HepG2 (cell line): ENCODE results near the gene SLC12A5. TPM values are rescaled to one million over a fixed set of nuclear protein-coding genes. Genes with fewer than 3 reads are reported as not detected.

Experiments
- ATAC-seq: fragments of 200-7000 bp; cut with Tn5 transposase; 3 replicates; pipeline ENCODE4 v1.9.1; 2020; ENCODE audit warnings: mild to moderate bottlenecking, moderate library complexity
- BruUV-seq: library from RNA; stranded (reverse); fragments of 400-500 nt; replicated peaks from 2 replicates; lab custom pipeline; 2021; lab: Mats Ljungman, UMichigan
- CTCF ChIA-PET: fragments of 300-600 bp; formaldehyde crosslinking; extraction: SDS; loops from one replicate; lab custom pipeline; 2021; ENCODE audit warnings: low total read pairs, inconsistent platforms, low intra/inter-chr PET ratio; lab: Yijun Ruan, JAX
- POLR2A ChIA-PET: fragments of 350-600 bp; sonication (Branson Sonifier 250); formaldehyde crosslinking; loops from one replicate; lab custom pipeline; 2020; ENCODE audit warnings: antibody characterized with exemption, inconsistent platforms; lab: Yijun Ruan, JAX
- DNase-seq: peaks from one replicate; pipeline ENCODE4 v3.0.0-alpha.2; 2015; ENCODE audit warnings: low spot score
- FAIRE-seq: peaks from 3 replicates; lab custom pipeline; 2011; peaks lifted over from hg19 to GRCh38; lab: Jason Lieb, UNC
- H2AFZ ChIP-seq: one replicate; pipeline ENCODE4 v1.6.1; 2011; ENCODE audit warnings: low read length, inconsistent platforms
- H3K27ac ChIP-seq: fragments of 300-600 bp; 3 replicates; pipeline ENCODE4 v1.8.0; 2011; ENCODE audit warnings: mixed run types, mild to moderate bottlenecking, mixed read lengths, low read length, inconsistent platforms; ENCODE audit not compliant: insufficient read depth; ENCODE audit errors: extremely low read length
- H3K27me3 ChIP-seq, 2 experiments: fragments of 200-600 bp in 1 of 2; 2 replicates in 1 of 2; 3 replicates in 1 of 2; pipeline versions ENCODE4 v1.6.0 to v1.8.0; 2011; ENCODE audit warnings: low read length in 2 of 2, mild to moderate bottlenecking in 2 of 2, moderate library complexity in 2 of 2, inconsistent platforms in 1 of 2; ENCODE audit not compliant: insufficient read depth in 2 of 2, control insufficient read depth in 1 of 2
- H3K36me3 ChIP-seq, 2 experiments: fragments of 200-600 bp in 1 of 2; replicated peaks in 1 of 2; 2 replicates in 1 of 2; 3 replicates in 1 of 2; pipeline versions ENCODE4 v1.5.1 to v1.8.0; 2011; ENCODE audit warnings: low read length in 2 of 2, inconsistent platforms in 1 of 2; ENCODE audit not compliant: insufficient read depth in 2 of 2, control insufficient read depth in 1 of 2
- H3K4me1 ChIP-seq: 2 replicates; pipeline ENCODE4 v1.5.1; 2012; ENCODE audit warnings: low read length, inconsistent platforms; ENCODE audit not compliant: insufficient read depth
- H3K4me2 ChIP-seq: 2 replicates; pipeline ENCODE4 v1.6.0; 2011; ENCODE audit warnings: low read depth, low read length, inconsistent platforms
- H3K4me3 ChIP-seq, 3 experiments: fragments of 200-600 bp in 1 of 3; sonication (generic), shearing (Covaris generic) in 1 of 3; replicated peaks in 1 of 3; 2 replicates each; pipeline ENCODE4 v1.5.1; 2011 to 2016; ENCODE audit warnings: low read length in 3 of 3, inconsistent platforms in 2 of 3, low read depth in 2 of 3, mild to moderate bottlenecking in 2 of 3, control low read depth in 1 of 3, mixed read lengths in 1 of 3; ENCODE audit not compliant: insufficient read depth in 1 of 3
- H3K79me2 ChIP-seq: one replicate; pipeline ENCODE4 v1.6.1; 2011; ENCODE audit warnings: low read length, inconsistent platforms; ENCODE audit not compliant: insufficient read depth
- H3K9ac ChIP-seq: 2 replicates; pipeline ENCODE4 v1.6.0; 2011; ENCODE audit warnings: mild to moderate bottlenecking, low read depth, low read length, inconsistent platforms; ENCODE audit not compliant: insufficient read depth
- H3K9me3 ChIP-seq: 2 replicates; pipeline ENCODE4 v1.5.1; 2012; ENCODE audit warnings: mild to moderate bottlenecking, low read length
- H4K20me1 ChIP-seq: 2 replicates; pipeline ENCODE4 v1.6.0; 2011; ENCODE audit warnings: inconsistent platforms, mild to moderate bottlenecking, low read length, moderate library complexity; ENCODE audit not compliant: insufficient read depth
- ARNT2 ChIP-seq: sonication (generic); formaldehyde crosslinking; IDR thresholded peaks from 2 replicates; pipeline ENCODE4 v1.8.0; 2022; ENCODE audit warnings: mild to moderate bottlenecking, low read depth, missing genetic modification reagents, moderate library complexity
- EED ChIP-seq: sonication (generic); formaldehyde crosslinking; IDR thresholded peaks from 2 replicates; pipeline ENCODE4 v1.5.0; 2020; ENCODE audit warnings: mild to moderate bottlenecking, missing genetic modification reagents
- ETV6 ChIP-seq: sonication (generic); formaldehyde crosslinking; conservative IDR thresholded peaks from 2 replicates; pipeline ENCODE4 v1.4.0; 2020; ENCODE audit warnings: missing genetic modification reagents
- EZH2 ChIP-seq: conservative IDR thresholded peaks from 2 replicates; pipeline ENCODE4 v1.6.1; 2012; ENCODE audit warnings: mild to moderate bottlenecking, low read depth, low read length, moderate library complexity
- MTF1 ChIP-seq: sonication (generic); formaldehyde crosslinking; IDR thresholded peaks from 2 replicates; pipeline ENCODE4 v1.5.0; 2020; ENCODE audit warnings: missing genetic modification reagents
- NFYB ChIP-seq: sonication (generic); formaldehyde crosslinking; IDR thresholded peaks from 2 replicates; pipeline ENCODE4 v1.4.0; 2020; ENCODE audit warnings: missing genetic modification reagents
- TP53 ChIP-seq: sonication (generic); formaldehyde crosslinking; conservative IDR thresholded peaks from 2 replicates; pipeline ENCODE4 v1.4.0; 2020; ENCODE audit warnings: missing genetic modification reagents
- ZNF160 ChIP-seq: sonication (generic); formaldehyde crosslinking; IDR thresholded peaks from 2 replicates; pipeline ENCODE4 v1.8.0; 2022; ENCODE audit warnings: mild to moderate bottlenecking, inconsistent platforms, missing genetic modification reagents
- ZNF333 ChIP-seq: sonication (generic); formaldehyde crosslinking; IDR thresholded peaks from 2 replicates; pipeline ENCODE4 v1.4.0; 2020; ENCODE audit warnings: mild to moderate bottlenecking, missing genetic modification reagents, borderline replicate concordance
- ZNF564 ChIP-seq: sonication (generic); formaldehyde crosslinking; IDR thresholded peaks from 2 replicates; pipeline ENCODE4 v1.8.1; 2023; ENCODE audit warnings: mild to moderate bottlenecking, missing genetic modification reagents
- ZNF569 ChIP-seq: sonication (generic); formaldehyde crosslinking; IDR thresholded peaks from 2 replicates; pipeline ENCODE4 v1.5.0; 2020; ENCODE audit warnings: mild to moderate bottlenecking, missing genetic modification reagents, moderate library complexity, borderline replicate concordance
- ZNF670 ChIP-seq: sonication (generic); formaldehyde crosslinking; IDR thresholded peaks from 2 replicates; pipeline ENCODE4 v1.8.0; 2022; ENCODE audit warnings: mild to moderate bottlenecking, missing genetic modification reagents, borderline replicate concordance
- ZNF891 ChIP-seq: sonication (generic); formaldehyde crosslinking; IDR thresholded peaks from 2 replicates; pipeline ENCODE4 v1.5.0; 2020; ENCODE audit warnings: mild to moderate bottlenecking, missing genetic modification reagents
- WGBS: methylation state at CpG from one replicate; pipeline ENCODE4 v1.1.6; 2017; ENCODE audit warnings: low lambda C conversion rate; 5-methylcytosine and 5-hydroxymethylcytosine counted together
- in situ Hi-C: cut with HindIII; loops from 2 replicates; pipeline ENCODE4 v1.10.0; 2017; ENCODE audit warnings: low pct_unique_long_range_greater_than_20kb; ENCODE audit not compliant: extremely low pct_ligation_motif_present
- intact Hi-C: fragments of 100-400 bp; cut with micrococcal nuclease; formaldehyde crosslinking; loops from one replicate; pipeline ENCODE4 v1.10.0; 2022; ENCODE audit not compliant: unreplicated experiment
- polyA plus RNA-seq, 8 experiments: library from polyadenylated mRNA; depleted of rRNA in 3 of 8; stranded (reverse) in 7 of 8; unstranded in 1 of 8; fragments of >200 nt; fragmentation: Illumina TruSeq in 4 of 8; extraction: Trizol in 4 of 8; gene quantifications; 2 replicates each; pipeline versions ENCODE4 v1.2.1 to v1.2.3, GENCODE V29; 2011 to 2016; ENCODE audit warnings: low read depth in 4 of 8, missing spikeins in 1 of 8, mixed read lengths in 1 of 8; ENCODE audit not compliant: insufficient read depth in 1 of 8
- total RNA-seq, 5 experiments: library from RNA; depleted of rRNA; stranded (reverse); fragments of >200 nt; fragmentation: Illumina TruSeq; extraction: Trizol; gene quantifications; 2 replicates each; pipeline ENCODE4 v1.2.3, GENCODE V29; 2016; ENCODE audit warnings: low read depth in 1 of 5
- TF ChIP-seq, protein P1 (sequence below): sonication (generic); formaldehyde crosslinking; IDR thresholded peaks from 2 replicates; pipeline ENCODE4 v1.5.0; 2020; ENCODE audit warnings: mild to moderate bottlenecking, missing genetic modification reagents, borderline replicate concordance
- TF ChIP-seq, protein P2 (sequence below): IDR thresholded peaks from 2 replicates; pipeline ENCODE4 v1.6.1; 2016; ENCODE audit warnings: missing compliant biosample characterization, missing genetic modification reagents, borderline replicate concordance
- TF ChIP-seq, protein P3 (sequence below): sonication (generic); formaldehyde crosslinking; IDR thresholded peaks from 2 replicates; pipeline ENCODE4 v1.5.0; 2020; ENCODE audit warnings: missing genetic modification reagents, mild to moderate bottlenecking, borderline replicate concordance

The SLC12A5 gene
- total and polyA plus RNA-seq, 2 of the 13 experiments (the other 11 are each of a cell fraction or from before 2014, with no cell fraction given): 4.3 to 5.4 TPM

DNA sequence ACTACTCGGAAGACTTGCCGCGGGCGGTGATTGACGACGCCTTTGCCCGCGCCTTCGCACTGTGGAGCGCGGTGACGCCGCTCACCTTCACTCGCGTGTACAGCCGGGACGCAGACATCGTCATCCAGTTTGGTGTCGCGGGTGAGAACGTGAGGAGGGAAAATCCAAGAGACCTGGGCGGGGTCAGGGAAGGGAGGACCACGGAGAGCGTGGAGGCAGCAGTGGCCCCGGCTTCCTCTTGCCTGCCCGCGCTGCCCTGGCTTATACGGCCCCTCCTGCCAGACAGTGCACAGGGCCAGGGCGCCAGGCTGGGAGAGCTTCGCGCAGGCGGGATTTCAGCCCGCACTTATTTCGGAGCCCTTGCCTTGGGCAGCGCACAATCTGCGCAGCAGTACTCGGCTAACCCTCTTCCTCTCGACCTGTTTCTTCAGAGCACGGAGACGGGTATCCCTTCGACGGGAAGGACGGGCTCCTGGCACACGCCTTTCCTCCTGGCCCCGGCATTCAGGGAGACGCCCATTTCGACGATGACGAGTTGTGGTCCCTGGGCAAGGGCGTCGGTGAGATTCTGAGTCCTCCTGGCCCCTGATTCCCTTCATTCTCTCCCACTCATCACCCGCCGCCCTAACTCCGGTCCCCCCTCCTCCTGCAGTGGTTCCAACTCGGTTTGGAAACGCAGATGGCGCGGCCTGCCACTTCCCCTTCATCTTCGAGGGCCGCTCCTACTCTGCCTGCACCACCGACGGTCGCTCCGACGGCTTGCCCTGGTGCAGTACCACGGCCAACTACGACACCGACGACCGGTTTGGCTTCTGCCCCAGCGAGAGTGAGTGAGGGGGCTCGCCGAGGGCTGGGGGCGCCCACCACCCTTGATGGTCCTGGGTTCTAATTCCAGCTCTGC is 18.3 kb upstream of the SLC12A5 start (continued):
- TF ChIP-seq, protein P1, sequence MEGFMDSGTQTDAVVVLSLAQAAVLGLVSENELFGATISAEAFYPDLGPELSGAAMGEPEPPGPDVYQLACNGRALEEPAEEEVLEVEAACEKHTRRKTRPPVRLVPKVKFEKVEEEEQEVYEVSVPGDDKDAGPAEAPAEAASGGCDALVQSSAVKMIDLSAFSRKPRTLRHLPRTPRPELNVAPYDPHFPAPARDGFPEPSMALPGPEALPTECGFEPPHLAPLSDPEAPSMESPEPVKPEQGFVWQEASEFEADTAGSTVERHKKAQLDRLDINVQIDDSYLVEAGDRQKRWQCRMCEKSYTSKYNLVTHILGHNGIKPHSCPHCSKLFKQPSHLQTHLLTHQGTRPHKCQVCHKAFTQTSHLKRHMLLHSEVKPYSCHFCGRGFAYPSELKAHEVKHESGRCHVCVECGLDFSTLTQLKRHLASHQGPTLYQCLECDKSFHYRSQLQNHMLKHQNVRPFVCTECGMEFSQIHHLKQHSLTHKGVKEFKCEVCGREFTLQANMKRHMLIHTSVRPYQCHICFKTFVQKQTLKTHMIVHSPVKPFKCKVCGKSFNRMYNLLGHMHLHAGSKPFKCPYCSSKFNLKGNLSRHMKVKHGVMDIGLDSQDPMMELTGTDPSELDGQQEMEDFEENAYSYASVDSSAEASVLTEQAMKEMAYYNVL: no peak
- TF ChIP-seq EZH2: peak; percentile 15; the same call in 1 of the 2 replicates
- TF ChIP-seq, all 625 proteins: peak for 15

DNA sequence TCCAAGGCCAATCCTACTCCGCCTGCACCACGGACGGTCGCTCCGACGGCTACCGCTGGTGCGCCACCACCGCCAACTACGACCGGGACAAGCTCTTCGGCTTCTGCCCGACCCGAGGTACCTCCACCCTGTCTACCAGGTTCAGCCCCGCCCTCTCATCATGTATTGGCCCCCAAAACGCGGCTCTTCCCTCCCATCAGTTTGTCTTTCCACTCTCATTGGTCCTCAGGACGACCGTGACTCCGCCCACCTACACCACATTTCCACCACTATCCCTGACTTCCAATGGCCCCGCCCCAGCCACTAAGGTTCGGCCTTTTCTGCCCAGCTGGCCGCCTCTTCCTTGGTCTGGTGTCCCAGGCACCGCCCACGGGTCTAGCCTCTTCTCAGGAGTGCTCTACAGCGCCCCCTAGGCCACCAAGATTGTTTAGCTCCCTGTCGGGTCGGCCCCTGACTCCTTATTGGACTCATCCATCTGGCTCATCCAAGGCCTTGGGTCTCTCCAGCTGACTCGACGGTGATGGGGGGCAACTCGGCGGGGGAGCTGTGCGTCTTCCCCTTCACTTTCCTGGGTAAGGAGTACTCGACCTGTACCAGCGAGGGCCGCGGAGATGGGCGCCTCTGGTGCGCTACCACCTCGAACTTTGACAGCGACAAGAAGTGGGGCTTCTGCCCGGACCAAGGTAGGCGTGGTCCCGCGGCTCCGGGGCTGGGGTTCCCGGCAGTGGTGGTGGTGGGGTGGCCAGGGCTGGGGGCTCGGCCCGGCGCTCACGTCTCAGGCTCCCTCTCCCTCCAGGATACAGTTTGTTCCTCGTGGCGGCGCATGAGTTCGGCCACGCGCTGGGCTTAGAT is 17.2 kb upstream of the SLC12A5 start:
- in situ Hi-C loops: no loop called here
- no TSS peak for BruUV-seq
- TF ChIP-seq TP53 (CRISPR knock-in tag) (no peak), NFYB (CRISPR knock-in tag) (peak; percentile 48), ZNF564 (no peak), EED (CRISPR knock-in tag) (0 out of 2 replicates have a peak, but pooled peaks have one; percentile 17), ETV6 (no peak), ZNF333 (CRISPR knock-in tag) (no peak), ZNF569 (no peak), MTF1 (no peak), ARNT2 (CRISPR knock-in tag) (no peak), ZNF891 (CRISPR knock-in tag) (no peak), ZNF160 (CRISPR knock-in tag) (no peak), ZNF670 (0 out of 2 replicates have a peak, but pooled peaks have one; percentile 43)
- TF ChIP-seq, protein P2, sequence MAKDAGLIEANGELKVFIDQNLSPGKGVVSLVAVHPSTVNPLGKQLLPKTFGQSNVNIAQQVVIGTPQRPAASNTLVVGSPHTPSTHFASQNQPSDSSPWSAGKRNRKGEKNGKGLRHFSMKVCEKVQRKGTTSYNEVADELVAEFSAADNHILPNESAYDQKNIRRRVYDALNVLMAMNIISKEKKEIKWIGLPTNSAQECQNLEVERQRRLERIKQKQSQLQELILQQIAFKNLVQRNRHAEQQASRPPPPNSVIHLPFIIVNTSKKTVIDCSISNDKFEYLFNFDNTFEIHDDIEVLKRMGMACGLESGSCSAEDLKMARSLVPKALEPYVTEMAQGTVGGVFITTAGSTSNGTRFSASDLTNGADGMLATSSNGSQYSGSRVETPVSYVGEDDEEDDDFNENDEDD: no peak
- TF ChIP-seq, protein P3, sequence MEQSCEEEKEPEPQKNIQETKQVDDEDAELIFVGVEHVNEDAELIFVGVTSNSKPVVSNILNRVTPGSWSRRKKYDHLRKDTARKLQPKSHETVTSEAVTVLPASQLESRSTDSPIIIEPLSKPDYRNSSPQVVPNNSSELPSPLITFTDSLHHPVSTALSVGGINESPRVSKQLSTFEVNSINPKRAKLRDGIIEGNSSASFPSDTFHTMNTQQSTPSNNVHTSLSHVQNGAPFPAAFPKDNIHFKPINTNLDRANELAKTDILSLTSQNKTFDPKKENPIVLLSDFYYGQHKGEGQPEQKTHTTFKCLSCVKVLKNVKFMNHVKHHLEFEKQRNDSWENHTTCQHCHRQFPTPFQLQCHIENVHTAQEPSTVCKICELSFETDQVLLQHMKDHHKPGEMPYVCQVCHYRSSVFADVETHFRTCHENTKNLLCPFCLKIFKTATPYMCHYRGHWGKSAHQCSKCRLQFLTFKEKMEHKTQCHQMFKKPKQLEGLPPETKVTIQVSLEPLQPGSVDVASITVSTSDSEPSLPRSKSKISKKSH (CRISPR knock-in tag): no peak

More for the DNA sequence above, 17.2 kb upstream of the SLC12A5 start:
- intact Hi-C loops: loop anchor here (5.0 kb wide), 1 partner anchor 40 kb away; the partner anchor contains the start of gene ZNF335
- Histone ChIP-seq H3K36me3 (no peaks in the 10 kb centered on the region), H3K4me1 (peaks cover 37% of the 10 kb centered on the region), H3K27me3 (peaks cover 32 to 68% of the 10 kb centered on the region in 2 experiments; a peak in 4 of 5 replicates), H4K20me1 (peaks cover 7% of the 10 kb centered on the region; the same call in 1 of the 2 replicates), H3K4me2 (no peak overlapping the region), H3K9ac (no peak overlapping the region), H2AFZ (no peak overlapping the region), H3K27ac (no peak overlapping the region), H3K79me2 (no peaks in the 10 kb centered on the region), H3K9me3 (no peaks in the 10 kb centered on the region), H3K4me3 (no peak overlapping the region)
- DNase-seq (peak; percentile 46), FAIRE-seq (no peak), ATAC-seq (no peak)
- ChIA-PET POLR2A (no interaction called here), CTCF (no interaction called here)
- 44% methylated on average over 55 of the region's 57 CpGs for WGBS
